Astrocyte (in vitro differentiated cells and primary cell): Measurements from ENCODE around the gene APOL1. TPM values are rescaled to one million over a fixed set of nuclear protein-coding genes. Genes with fewer than 3 reads are reported as not detected.

Experiments used
- DNase-seq: peaks from one replicate; pipeline ENCODE4 v3.0.0-alpha.2; 2010; ENCODE audit warnings: low read depth
- FAIRE-seq: peaks from 2 replicates; lab custom pipeline; 2011; peaks lifted over from hg19 to GRCh38; lab: Jason Lieb, UNC
- H2AFZ ChIP-seq: 2 replicates; pipeline ENCODE4 v1.6.0; 2012; ENCODE audit warnings: low read depth, low read length, inconsistent platforms
- H3K27ac ChIP-seq: 2 replicates; pipeline ENCODE4 v1.5.1; 2011; ENCODE audit warnings: low read depth, low read length, inconsistent platforms
- H3K27me3 ChIP-seq: 2 replicates; pipeline ENCODE4 v1.6.0; 2011; ENCODE audit warnings: low read length, inconsistent platforms; ENCODE audit not compliant: insufficient read depth
- H3K36me3 ChIP-seq: 2 replicates; pipeline ENCODE4 v1.5.1; 2011; ENCODE audit warnings: low read length, inconsistent platforms; ENCODE audit not compliant: insufficient read depth
- H3K4me1 ChIP-seq: 2 replicates; pipeline ENCODE4 v1.5.1; 2011; ENCODE audit warnings: low read length, inconsistent platforms; ENCODE audit not compliant: insufficient read depth
- H3K4me2 ChIP-seq: 2 replicates; pipeline ENCODE4 v1.6.0; 2012; ENCODE audit warnings: low read length, inconsistent platforms
- H3K4me3 ChIP-seq: 2 replicates; pipeline ENCODE4 v1.5.1; 2011; ENCODE audit warnings: low read depth, mild to moderate bottlenecking, low read length, inconsistent platforms; ENCODE audit not compliant: insufficient read depth
- H3K79me2 ChIP-seq: 2 replicates; pipeline ENCODE4 v1.6.0; 2012; ENCODE audit warnings: mild to moderate bottlenecking, low read length, inconsistent platforms; ENCODE audit not compliant: insufficient read depth
- H3K9ac ChIP-seq: 2 replicates; pipeline ENCODE4 v1.6.0; 2012; ENCODE audit warnings: mild to moderate bottlenecking, low read length, inconsistent platforms
- H3K9me3 ChIP-seq: 2 replicates; pipeline ENCODE4 v1.5.1; 2012; ENCODE audit warnings: low read depth, mild to moderate bottlenecking, low read length, inconsistent platforms; ENCODE audit not compliant: insufficient read depth
- H4K20me1 ChIP-seq: 2 replicates; pipeline ENCODE4 v1.6.0; 2012; ENCODE audit warnings: low read length, inconsistent platforms; ENCODE audit not compliant: insufficient read depth
- H3K27ac Mint-ChIP-seq: one replicate; pipeline ENCODE4 v1.8.0; 2021; ENCODE audit warnings: mild to moderate bottlenecking, mixed read lengths; ENCODE audit not compliant: unreplicated experiment
- H3K27me3 Mint-ChIP-seq: one replicate; pipeline ENCODE4 v1.8.0; 2021; ENCODE audit warnings: low read depth, mixed read lengths; ENCODE audit not compliant: unreplicated experiment
- H3K36me3 Mint-ChIP-seq: one replicate; pipeline ENCODE4 v1.8.0; 2021; ENCODE audit warnings: low read depth, mixed read lengths; ENCODE audit not compliant: unreplicated experiment
- H3K4me1 Mint-ChIP-seq: one replicate; pipeline ENCODE4 v1.8.0; 2021; ENCODE audit warnings: low read depth, mixed read lengths; ENCODE audit not compliant: unreplicated experiment
- H3K4me3 Mint-ChIP-seq: one replicate; pipeline ENCODE4 v1.8.0; 2021; ENCODE audit warnings: mild to moderate bottlenecking, moderate library complexity, mixed read lengths; ENCODE audit not compliant: unreplicated experiment
- H3K9me3 Mint-ChIP-seq: one replicate; pipeline ENCODE4 v1.8.0; 2021; ENCODE audit warnings: mild to moderate bottlenecking, mixed read lengths; ENCODE audit not compliant: unreplicated experiment
- EZH2 ChIP-seq: IDR thresholded peaks from 2 replicates; pipeline ENCODE4 v1.6.1; 2012; ENCODE audit warnings: mild to moderate bottlenecking, low read length, inconsistent platforms; ENCODE audit not compliant: insufficient read depth
- total RNA-seq: library from RNA; stranded (reverse); gene quantifications from 2 replicates; pipeline ENCODE4 v1.2.1, GENCODE V29; 2021
- TF ChIP-seq, protein P1 (sequence below): IDR thresholded peaks from 2 replicates; pipeline ENCODE4 v1.5.1; 2011; ENCODE audit warnings: low read depth, mild to moderate bottlenecking, inconsistent platforms, low read length, moderate library complexity; ENCODE audit not compliant: insufficient read depth

APOL1 gene
- total RNA-seq, 1 donor from 2014 or later, result 3.9 TPM

DNA sequence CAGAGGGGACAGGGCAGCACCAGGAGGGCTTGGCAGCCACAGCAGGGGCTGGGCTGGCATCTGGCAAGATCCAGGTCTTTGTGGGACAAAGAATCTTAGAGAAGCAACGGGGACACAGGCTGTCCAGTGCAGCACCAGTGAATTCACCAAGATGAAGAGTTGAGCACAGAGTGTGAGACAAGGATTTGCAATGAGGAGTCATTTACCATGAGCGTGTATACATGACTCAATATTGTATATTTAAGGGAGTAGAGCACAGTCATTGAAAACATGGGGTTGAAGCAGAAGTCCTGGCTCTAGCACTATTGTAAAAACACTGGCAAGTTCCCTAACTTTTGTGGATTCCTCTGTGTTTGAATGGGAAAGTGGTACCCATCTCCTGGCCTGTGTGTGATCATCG lies 3.5 kb downstream of the APOL1 start:
- Mint-ChIP-seq H3K27me3 (peaks cover 4% of the 10 kb centered on the region), H3K4me1 (peaks cover 31% of the 10 kb centered on the region), H3K27ac (peak overlapping the region; percentile 15)

DNA sequence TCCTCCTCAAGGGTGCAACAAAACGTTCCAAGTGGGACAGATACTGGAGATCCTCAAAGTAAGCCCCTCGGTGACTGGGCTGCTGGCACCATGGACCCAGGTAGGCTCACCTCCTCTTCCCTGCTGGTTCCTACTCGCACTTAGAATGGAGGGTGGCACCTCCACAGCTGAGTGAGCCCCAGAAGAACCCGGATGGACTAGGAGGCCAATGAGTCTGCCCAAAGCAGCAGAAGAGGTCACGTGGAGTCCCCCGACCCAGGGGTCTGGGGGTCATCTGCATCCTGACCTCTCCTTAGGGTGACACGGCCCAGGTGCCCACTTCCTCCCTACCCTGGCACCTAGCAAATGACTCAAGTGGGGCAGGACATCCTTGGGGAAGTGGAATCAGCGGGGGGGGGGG lies 4.4 kb downstream of the APOL1 start:
- Histone ChIP-seq H3K4me1 (peaks cover 8% of the 10 kb centered on the region), H3K9me3 (no peaks in the 10 kb centered on the region), H3K4me2 (no peak overlapping the region), H3K36me3 (no peaks in the 10 kb centered on the region), H3K4me3 (no peak overlapping the region), H3K27me3 (no peaks in the 10 kb centered on the region), H3K27ac (no peak overlapping the region), H2AFZ (no peak overlapping the region), H3K9ac (no peak overlapping the region), H4K20me1 (peaks cover 10% of the 10 kb centered on the region), H3K79me2 (no peaks in the 10 kb centered on the region)
- Mint-ChIP-seq H3K27ac (no peak overlapping the region), H3K4me1 (peaks cover 31% of the 10 kb centered on the region), H3K9me3 (no peaks in the 10 kb centered on the region), H3K27me3 (peaks cover 4% of the 10 kb centered on the region), H3K4me3 (no peak overlapping the region), H3K36me3 (peaks cover 13% of the 10 kb centered on the region)
- no peak for FAIRE-seq
- no peak for TF ChIP-seq EZH2
- TF ChIP-seq, protein P1, sequence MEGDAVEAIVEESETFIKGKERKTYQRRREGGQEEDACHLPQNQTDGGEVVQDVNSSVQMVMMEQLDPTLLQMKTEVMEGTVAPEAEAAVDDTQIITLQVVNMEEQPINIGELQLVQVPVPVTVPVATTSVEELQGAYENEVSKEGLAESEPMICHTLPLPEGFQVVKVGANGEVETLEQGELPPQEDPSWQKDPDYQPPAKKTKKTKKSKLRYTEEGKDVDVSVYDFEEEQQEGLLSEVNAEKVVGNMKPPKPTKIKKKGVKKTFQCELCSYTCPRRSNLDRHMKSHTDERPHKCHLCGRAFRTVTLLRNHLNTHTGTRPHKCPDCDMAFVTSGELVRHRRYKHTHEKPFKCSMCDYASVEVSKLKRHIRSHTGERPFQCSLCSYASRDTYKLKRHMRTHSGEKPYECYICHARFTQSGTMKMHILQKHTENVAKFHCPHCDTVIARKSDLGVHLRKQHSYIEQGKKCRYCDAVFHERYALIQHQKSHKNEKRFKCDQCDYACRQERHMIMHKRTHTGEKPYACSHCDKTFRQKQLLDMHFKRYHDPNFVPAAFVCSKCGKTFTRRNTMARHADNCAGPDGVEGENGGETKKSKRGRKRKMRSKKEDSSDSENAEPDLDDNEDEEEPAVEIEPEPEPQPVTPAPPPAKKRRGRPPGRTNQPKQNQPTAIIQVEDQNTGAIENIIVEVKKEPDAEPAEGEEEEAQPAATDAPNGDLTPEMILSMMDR, result no peak
- DNase-seq, result no peak

More for the DNA sequence above, 3.5 kb downstream of the APOL1 start:
- H3K4me3 Mint-ChIP-seq, result no peak overlapping the region
- Histone ChIP-seq H3K9ac (no peak overlapping the region), H2AFZ (no peak overlapping the region), H3K4me2 (no peak overlapping the region), H3K4me3 (no peak overlapping the region), H3K27me3 (no peaks in the 10 kb centered on the region), H3K27ac (no peak overlapping the region), H3K9me3 (no peaks in the 10 kb centered on the region), H3K36me3 (no peaks in the 10 kb centered on the region), H4K20me1 (peaks cover 8% of the 10 kb centered on the region), H3K4me1 (peaks cover 8% of the 10 kb centered on the region), H3K79me2 (no peaks in the 10 kb centered on the region)
- FAIRE-seq, result no peak
- no peak for TF ChIP-seq EZH2
- TF ChIP-seq, protein P1, result no peak
- H3K36me3 Mint-ChIP-seq, result peaks cover 14% of the 10 kb centered on the region
- peaks cover under 1% of the 10 kb centered on the region for H3K9me3 Mint-ChIP-seq
- DNase-seq, result no peak

DNA sequence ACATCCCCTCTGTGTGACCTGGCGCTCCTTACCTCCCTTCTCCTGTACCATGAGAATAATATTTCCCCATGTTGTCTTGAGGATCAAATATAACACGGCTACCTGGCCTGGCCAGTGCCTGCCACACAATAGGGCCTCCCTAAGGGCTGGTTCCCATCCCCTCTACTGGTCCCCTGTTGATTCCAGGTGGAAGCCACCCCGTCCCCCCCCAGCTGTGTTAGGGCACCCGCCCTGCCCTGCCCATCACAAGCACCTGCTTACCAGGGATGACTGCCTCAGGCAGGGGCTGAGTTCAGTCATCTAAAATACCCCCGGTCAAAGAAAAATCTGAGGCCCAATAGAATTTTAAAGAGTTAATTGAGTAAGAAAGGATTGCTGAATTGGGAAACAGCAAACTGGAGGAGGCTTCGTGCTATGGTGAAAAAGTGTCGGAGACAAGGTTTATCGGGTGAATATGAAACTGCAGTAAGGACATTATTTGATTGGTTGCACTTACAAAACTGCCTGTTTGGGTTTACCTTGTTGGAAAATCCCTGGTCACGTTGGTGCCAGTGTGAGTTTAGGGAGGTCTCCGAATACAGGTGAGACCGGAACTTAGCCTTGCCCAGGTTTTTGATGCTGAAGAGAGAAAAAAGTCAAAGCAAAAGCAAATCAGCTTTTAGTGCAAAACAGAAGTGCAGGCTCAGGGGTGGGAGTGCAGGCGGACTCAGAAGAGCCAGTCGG lies 5.2 kb downstream of the APOL1 start:
- Mint-ChIP-seq H3K36me3 (peaks cover 10% of the 10 kb centered on the region), H3K4me1 (peaks cover 26% of the 10 kb centered on the region), H3K27ac (peak overlapping the region; percentile 89), H3K9me3 (no peaks in the 10 kb centered on the region), H3K4me3 (peak overlapping the region; percentile 27), H3K27me3 (peaks cover 4% of the 10 kb centered on the region)
- no peak overlapping the region for H3K9ac ChIP-seq
- H3K79me2 ChIP-seq, result no peaks in the 10 kb centered on the region
- peaks cover 8% of the 10 kb centered on the region for H3K4me1 ChIP-seq
- H3K9me3 ChIP-seq, result no peaks in the 10 kb centered on the region
- peaks cover 6% of the 10 kb centered on the region for H4K20me1 ChIP-seq
- H3K27me3 ChIP-seq, result no peaks in the 10 kb centered on the region
- no peak overlapping the region for H2AFZ ChIP-seq
- no peak overlapping the region for H3K4me2 ChIP-seq
- DNase-seq (no peak), FAIRE-seq (no peak)
- no peak overlapping the region for H3K4me3 ChIP-seq
- no peaks in the 10 kb centered on the region for H3K36me3 ChIP-seq
- no peak overlapping the region for H3K27ac ChIP-seq
- TF ChIP-seq EZH2, result no peak
